Ovary (tissue), 3 donors: Measurements from ENCODE around the gene INPPL1.

Experiments used
- EP300 ChIP-seq: sonication (generic); formaldehyde crosslinking; IDR thresholded peaks from one replicate; pipeline ENCODE4 v1.6.1; 2017; ENCODE audit warnings: antibody characterized with exemption
- POLR2A ChIP-seq: fragments of 450-650 bp; IDR thresholded peaks from one replicate; pipeline ENCODE4 v1.6.1; 2017; ENCODE audit warnings: antibody characterized with exemption, mild to moderate bottlenecking, moderate library complexity
- TF ChIP-seq, protein P1 (sequence below), 3 donors: fragments of 450-650 bp in 2 of 3; fragments of 200-600 bp in 1 of 3; IDR thresholded peaks; one replicate each; pipeline versions ENCODE4 v1.5.1 to v1.8.0; 2016 to 2022; ENCODE audit warnings: antibody characterized with exemption in 3 of 3, mild to moderate bottlenecking in 1 of 3
- donor health status: DM: no; HTN: no; CAD: no.

DNA sequence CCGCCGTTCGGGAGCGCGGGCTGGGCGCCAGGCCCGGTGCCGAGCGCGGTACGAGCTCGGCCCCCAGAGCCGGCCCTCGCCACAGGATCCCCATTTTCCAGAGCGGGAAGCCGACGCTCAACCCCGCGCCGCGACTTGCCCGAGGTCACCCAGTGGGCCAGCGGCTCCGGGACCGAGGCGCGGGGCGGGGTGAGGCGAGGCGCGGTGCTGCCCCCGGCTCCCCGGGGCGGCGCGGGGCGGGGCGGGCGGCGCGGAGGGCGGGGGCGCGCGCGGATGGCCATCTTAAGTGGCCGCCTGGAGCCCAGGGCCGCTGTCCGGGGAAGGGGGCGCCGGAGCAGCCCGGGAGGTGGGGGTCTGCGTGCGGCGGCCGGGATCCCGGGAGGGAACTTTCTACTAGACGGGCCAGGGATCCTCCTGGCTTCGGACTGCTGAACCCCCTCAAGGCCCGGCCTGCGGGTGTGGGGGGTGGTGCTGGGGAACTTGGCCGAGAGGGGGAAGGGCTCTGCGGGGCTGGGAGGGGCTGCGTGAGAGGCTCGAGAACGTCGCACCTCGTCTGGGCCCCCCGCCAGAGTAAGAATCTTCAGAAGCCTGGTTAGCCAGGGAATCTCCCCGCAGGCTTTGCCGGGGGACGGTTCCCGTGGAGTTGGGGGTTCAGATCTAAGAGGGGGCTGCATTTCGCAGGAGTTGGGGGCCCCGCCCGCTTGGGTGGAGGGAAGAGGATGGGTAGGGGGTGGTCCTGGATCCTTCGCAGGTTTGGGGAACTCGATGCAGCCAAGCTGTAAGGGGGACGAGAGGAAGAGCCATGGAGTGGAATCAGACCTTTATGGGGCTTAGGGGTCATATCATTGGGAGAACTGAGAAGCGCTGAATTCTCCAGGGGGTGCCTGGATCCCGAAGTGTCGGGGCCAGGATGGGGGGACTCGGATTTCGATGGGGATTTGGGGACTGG lies 678 bp upstream of the INPPL1 start:
- TF ChIP-seq EP300 = no peak
- TF ChIP-seq, protein P1, sequence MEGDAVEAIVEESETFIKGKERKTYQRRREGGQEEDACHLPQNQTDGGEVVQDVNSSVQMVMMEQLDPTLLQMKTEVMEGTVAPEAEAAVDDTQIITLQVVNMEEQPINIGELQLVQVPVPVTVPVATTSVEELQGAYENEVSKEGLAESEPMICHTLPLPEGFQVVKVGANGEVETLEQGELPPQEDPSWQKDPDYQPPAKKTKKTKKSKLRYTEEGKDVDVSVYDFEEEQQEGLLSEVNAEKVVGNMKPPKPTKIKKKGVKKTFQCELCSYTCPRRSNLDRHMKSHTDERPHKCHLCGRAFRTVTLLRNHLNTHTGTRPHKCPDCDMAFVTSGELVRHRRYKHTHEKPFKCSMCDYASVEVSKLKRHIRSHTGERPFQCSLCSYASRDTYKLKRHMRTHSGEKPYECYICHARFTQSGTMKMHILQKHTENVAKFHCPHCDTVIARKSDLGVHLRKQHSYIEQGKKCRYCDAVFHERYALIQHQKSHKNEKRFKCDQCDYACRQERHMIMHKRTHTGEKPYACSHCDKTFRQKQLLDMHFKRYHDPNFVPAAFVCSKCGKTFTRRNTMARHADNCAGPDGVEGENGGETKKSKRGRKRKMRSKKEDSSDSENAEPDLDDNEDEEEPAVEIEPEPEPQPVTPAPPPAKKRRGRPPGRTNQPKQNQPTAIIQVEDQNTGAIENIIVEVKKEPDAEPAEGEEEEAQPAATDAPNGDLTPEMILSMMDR (IDR thresholded peaks at IDR 0.05) = no peak
- TF ChIP-seq POLR2A = peak; percentile 35
